Breast epithelium (tissue), 4 donors: ENCODE data around the gene TYW1. TPM values are rescaled to one million over a fixed set of nuclear protein-coding genes. Genes with fewer than 3 reads are reported as not detected.
A peak's percentile ranks its signal among the peaks of the same experiment; 100 is the strongest.
"Not testable (repeated sequence)": the region's sequence is repeated elsewhere in the genome, so short reads cannot be mapped to it uniquely, and the experiment has no call there.

Source experiments
- DNase-seq, 2 donors: peaks; one replicate each; pipeline ENCODE4 v3.0.0-alpha.2; 2019; ENCODE audit warnings: low spot score in 2 of 2
- H3K27ac ChIP-seq, 2 donors: fragments of 200-600 bp; sonication (generic) in 1 of 2; one replicate each; pipeline ENCODE4 v1.5.1; 2016 to 2019; ENCODE audit warnings: mild to moderate bottlenecking in 1 of 2
- H3K27me3 ChIP-seq, 2 donors: fragments of 200-600 bp; sonication (generic) in 1 of 2; one replicate each; pipeline versions ENCODE4 v1.5.1 to v1.6.0; 2017 to 2019; ENCODE audit warnings: control low read depth in 1 of 2, mild to moderate bottlenecking in 1 of 2
- H3K36me3 ChIP-seq: fragments of 200-600 bp; one replicate; pipeline ENCODE4 v1.5.1; 2019
- H3K4me1 ChIP-seq, 2 donors: fragments of 200-600 bp; sonication (generic); one replicate each; pipeline ENCODE4 v1.5.1; 2016 to 2019; ENCODE audit warnings: control low read depth in 1 of 2
- H3K4me3 ChIP-seq, 3 donors: fragments of 200-600 bp; sonication (generic); 1 replicate in 2 of 3; 2 replicates in 1 of 3; pipeline ENCODE4 v1.5.1; 2016 to 2019; ENCODE audit warnings: mild to moderate bottlenecking in 3 of 3, moderate library complexity in 2 of 3
- H3K9me3 ChIP-seq, 2 donors: fragments of 200-600 bp; sonication (generic) in 1 of 2; one replicate each; pipeline ENCODE4 v1.5.1; 2016 to 2019; ENCODE audit warnings: control low read depth in 1 of 2
- CTCF ChIP-seq, 3 donors: fragments of 450-650 bp; IDR thresholded peaks; one replicate each; pipeline ENCODE4 v1.5.1; 2016 to 2017; ENCODE audit warnings: antibody characterized with exemption in 3 of 3, mild to moderate bottlenecking in 3 of 3, moderate library complexity in 3 of 3
- POLR2A ChIP-seq: fragments of 450-650 bp; IDR thresholded peaks from one replicate; pipeline ENCODE4 v1.6.1; 2016; ENCODE audit warnings: antibody characterized with exemption, mild to moderate bottlenecking, moderate library complexity
- POLR2AphosphoS5 ChIP-seq, 3 donors: sonication (generic); formaldehyde crosslinking; IDR thresholded peaks; one replicate each; pipeline ENCODE4 v1.6.1; 2017; ENCODE audit warnings: antibody characterized with exemption in 3 of 3
- intact Hi-C: fragments of 100-400 bp; cut with DNase I; formaldehyde crosslinking; loops from one replicate; pipeline ENCODE4 v1.15.1; 2023; ENCODE audit warnings: low total_unique reads
- total RNA-seq, 3 donors: library from RNA; depleted of rRNA; stranded (reverse); fragments of >200 nt; gene quantifications; one replicate each; pipeline ENCODE4 v1.1.0, GENCODE V29; 2016

Gene TYW1
- total RNA-seq, result 10 to 100 TPM; 16.0 to 26.2 (median 23.6) TPM

DNA sequence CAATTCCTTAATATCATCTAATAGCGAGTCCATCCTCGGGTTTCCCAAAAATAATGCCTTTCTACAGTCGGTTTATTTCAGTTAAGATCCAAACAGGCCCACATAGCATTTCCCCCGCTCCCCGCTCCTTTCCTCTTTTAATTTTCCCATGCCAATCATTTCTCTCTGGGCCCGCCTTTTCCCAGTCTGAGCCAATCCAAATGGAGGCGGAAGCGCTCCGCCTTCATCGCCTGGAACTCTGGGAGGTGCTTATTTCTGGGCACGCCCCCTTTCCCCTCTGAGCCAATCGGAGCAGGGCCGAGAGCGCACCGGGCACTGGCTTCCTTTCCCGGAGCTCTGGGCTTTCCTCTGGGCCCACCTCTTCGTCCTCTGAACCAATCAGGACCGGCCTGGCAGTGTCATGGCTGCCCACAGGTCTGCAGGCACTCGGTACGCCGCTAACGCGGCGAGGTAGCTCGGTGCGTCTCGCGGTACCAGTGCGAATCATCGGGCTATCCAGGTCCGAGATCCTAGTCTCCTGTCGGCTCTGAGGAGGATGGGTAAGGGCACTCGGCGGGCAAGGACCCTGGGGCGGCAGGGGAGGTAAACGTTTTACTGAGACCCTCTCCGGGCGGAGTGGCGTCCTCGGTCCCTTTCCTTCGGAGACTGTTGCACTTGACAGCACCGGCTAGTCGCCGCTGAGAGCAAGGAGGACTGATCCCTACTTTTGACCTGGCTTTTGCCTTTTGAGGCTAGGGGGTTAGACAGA, at the start of gene TYW1:
Gene TYW1 (plus strand): TSS at position 390 of the 748 bp plus-strand sequence. CDS start 146 bp downstream, at position 536.
- intact Hi-C loops, H3K36me3 ChIP-seq, H3K27me3 ChIP-seq, H3K9me3 ChIP-seq, H3K4me1 ChIP-seq: not testable (repeated sequence)
- TF ChIP-seq POLR2AphosphoS5 (IDR thresholded peaks at IDR 0.05) (peak; percentile 51 to 72 (median 67)), POLR2A (peak; percentile 26)
- H3K27ac ChIP-seq, result peak within 1 kb of the TSS; percentile 79 to 99
- H3K4me3 ChIP-seq, result peak within 1 kb of the TSS; percentile 63 to 83 (median 78)
- peak; percentile 99 for DNase-seq

GRCh38 chr7:66948480-66949109, 48.0 kb upstream of the TYW1 start:
- intact Hi-C loops, result no loop called here
- H3K4me1 ChIP-seq, result no peaks in the 10 kb centered on the region
- H3K36me3 ChIP-seq, result peaks cover 5% of the 10 kb centered on the region
- no peak for TF ChIP-seq POLR2A
- no peak for TF ChIP-seq CTCF (IDR thresholded peaks at IDR 0.05)
- no peak for TF ChIP-seq POLR2AphosphoS5 (IDR thresholded peaks at IDR 0.05)
- H3K27me3 ChIP-seq, result no peaks in the 10 kb centered on the region
- H3K4me3 ChIP-seq, result no peak overlapping the region
- no peak overlapping the region for H3K27ac ChIP-seq
- no peak for DNase-seq
- H3K9me3 ChIP-seq, result no peaks in the 10 kb centered on the region

- Histone ChIP-seq H3K4me1 (no peaks in the 10 kb centered on the region), H3K27me3 (no peaks in the 10 kb centered on the region), H3K27ac (no peak overlapping the region), H3K36me3 (peaks cover 5% of the 10 kb centered on the region), H3K4me3 (no peak overlapping the region), H3K9me3 (no peaks in the 10 kb centered on the region)
- intact Hi-C loops, result no loop called here
- no peak for DNase-seq
- TF ChIP-seq POLR2A (no peak), CTCF (IDR thresholded peaks at IDR 0.05) (no peak), POLR2AphosphoS5 (IDR thresholded peaks at IDR 0.05) (no peak)
Observed at GRCh38 chr7:66950311-66950710, 46.3 kb upstream of the TYW1 start.

DNA sequence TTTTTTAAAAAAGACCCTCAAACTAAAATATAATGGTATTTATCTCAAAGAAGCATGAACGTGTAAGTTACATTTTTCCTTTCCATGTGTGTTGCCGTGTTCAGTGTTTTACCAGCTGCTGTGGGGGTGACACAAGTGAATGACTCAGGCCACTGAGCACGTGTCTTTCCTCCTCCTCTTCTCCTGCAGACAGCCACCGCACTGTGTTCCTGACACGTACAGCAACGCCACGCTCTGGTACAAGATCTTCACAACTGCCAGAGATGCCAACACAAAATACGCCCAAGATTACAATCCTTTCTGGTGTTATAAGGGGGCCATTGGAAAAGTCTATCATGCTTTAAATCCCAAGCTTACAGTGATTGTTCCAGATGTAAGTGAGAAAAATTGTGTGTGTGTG, 45.9 kb upstream of the TYW1 start:
- H3K4me1 ChIP-seq, result no peaks in the 10 kb centered on the region
- intact Hi-C loops, result no loop called here
- H3K27ac ChIP-seq, result no peak overlapping the region
- H3K36me3 ChIP-seq, result peaks cover 5% of the 10 kb centered on the region
- H3K4me3 ChIP-seq, result no peak overlapping the region
- TF ChIP-seq POLR2AphosphoS5 (IDR thresholded peaks at IDR 0.05) (no peak), CTCF (IDR thresholded peaks at IDR 0.05) (no peak), POLR2A (no peak)
- no peaks in the 10 kb centered on the region for H3K27me3 ChIP-seq
- H3K9me3 ChIP-seq, result no peaks in the 10 kb centered on the region
- DNase-seq, result no peak

DNA sequence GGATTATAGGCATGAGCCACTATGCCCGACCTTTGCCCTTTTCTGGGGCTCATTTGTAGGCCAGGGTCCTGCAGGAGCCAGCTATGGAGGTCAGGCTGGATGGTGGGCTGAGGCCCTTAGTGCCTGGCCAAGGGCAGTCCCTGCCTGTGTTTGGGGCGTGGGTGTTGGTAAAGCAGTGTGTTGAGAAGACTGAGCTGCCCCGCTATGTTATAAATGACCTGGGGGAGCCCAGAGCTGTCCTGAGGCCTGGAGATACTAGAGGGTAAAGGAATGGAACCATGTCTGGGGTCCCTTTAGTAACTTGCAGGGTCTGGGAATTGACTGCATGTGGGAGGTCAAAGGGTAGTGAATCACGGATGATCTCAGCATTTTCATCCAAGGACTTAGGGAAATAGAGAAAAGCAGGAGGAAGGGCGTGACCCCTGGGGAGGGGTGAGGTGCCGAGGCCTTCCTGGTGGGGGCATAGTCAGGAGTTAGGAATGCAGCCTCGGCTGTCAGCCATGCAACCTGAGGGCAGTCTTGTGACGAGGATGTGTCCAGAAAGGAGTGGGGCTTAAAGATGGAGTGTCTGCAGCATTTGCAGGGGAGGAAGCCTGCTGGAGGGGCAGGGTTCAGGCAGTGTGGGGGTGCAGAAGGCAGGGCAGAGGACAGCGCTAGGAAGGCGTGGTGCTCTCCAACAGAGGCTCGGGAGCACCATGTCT, 44.1 kb upstream of the TYW1 start:
- TF ChIP-seq POLR2A, result no peak
- no peak for TF ChIP-seq CTCF (IDR thresholded peaks at IDR 0.05)
- no peak for TF ChIP-seq POLR2AphosphoS5 (IDR thresholded peaks at IDR 0.05)
- H3K27ac ChIP-seq, result peak overlapping the region; percentile 1 to 42
- H3K4me3 ChIP-seq, result no peak overlapping the region
- H3K27me3 ChIP-seq, result no peaks in the 10 kb centered on the region
- no peak for DNase-seq
- intact Hi-C loops, result no loop called here
- H3K36me3 ChIP-seq, result peaks cover 8% of the 10 kb centered on the region
- no peaks in the 10 kb centered on the region for H3K9me3 ChIP-seq
- H3K4me1 ChIP-seq, result no peaks in the 10 kb centered on the region
